ENCODE results near the gene KLHL14. TPM values are rescaled to one million over a fixed set of nuclear protein-coding genes. Genes with fewer than 3 reads are reported as not detected.
A peak's percentile ranks its signal among the peaks of the same experiment; 100 is the strongest.

Gene KLHL14
- total RNA-seq, 1 donor from 2014 or later = 0.72 TPM

- H3K4me1 ChIP-seq = no peaks in the 10 kb centered on the region
- ATAC-seq (peak; percentile 24), DNase-seq (no peak)
- H3K27ac ChIP-seq = no peak overlapping the region
- peaks cover 28% of the 10 kb centered on the region for H3K27me3 ChIP-seq
- no peaks in the 10 kb centered on the region for H3K9me3 ChIP-seq
- intact Hi-C loops (cut with DNase I) = no loop called here
- H3K36me3 ChIP-seq = no peaks in the 10 kb centered on the region
- H3K4me3 ChIP-seq = peak overlapping the region; percentile 30
- TF ChIP-seq CTCF (IDR thresholded peaks at IDR 0.05) = no peak
Measured at GRCh38 chr18:32769586-32770053, 3.2 kb downstream of the KLHL14 start.

DNA sequence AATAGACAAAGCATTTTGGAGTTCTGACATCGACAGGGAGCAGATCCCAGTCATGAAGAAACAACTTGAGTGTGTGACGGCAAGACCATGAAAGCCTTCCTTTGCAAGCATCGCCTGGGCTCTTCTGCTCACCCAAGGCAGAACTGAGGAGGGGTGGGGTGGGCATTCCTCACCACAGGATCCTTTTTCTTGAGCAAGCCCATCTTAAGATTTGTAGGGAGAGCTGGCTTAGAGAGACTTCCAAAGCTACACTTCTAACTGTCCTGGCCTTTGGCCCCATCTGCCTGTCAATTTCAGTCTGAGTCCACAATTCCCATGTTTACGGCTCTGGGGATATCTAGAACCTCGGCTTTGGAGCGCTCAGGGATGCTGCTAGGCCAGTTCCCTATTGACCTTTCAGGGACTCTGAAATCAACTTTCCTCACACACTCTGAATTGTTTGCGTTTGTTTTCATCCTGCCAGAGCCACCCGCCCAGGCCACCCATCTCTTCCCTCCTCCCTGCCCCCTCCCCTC is 3.7 kb downstream of the KLHL14 start:
- intact Hi-C loops (cut with DNase I) = no loop called here
- Histone ChIP-seq H3K4me1 (no peaks in the 10 kb centered on the region), H3K4me3 (peak overlapping the region; percentile 5), H3K36me3 (no peaks in the 10 kb centered on the region), H3K27ac (no peak overlapping the region), H3K9me3 (no peaks in the 10 kb centered on the region), H3K27me3 (peaks cover 28% of the 10 kb centered on the region)
- ATAC-seq (no peak), DNase-seq (no peak)
- TF ChIP-seq CTCF (IDR thresholded peaks at IDR 0.05) = no peak

DNA sequence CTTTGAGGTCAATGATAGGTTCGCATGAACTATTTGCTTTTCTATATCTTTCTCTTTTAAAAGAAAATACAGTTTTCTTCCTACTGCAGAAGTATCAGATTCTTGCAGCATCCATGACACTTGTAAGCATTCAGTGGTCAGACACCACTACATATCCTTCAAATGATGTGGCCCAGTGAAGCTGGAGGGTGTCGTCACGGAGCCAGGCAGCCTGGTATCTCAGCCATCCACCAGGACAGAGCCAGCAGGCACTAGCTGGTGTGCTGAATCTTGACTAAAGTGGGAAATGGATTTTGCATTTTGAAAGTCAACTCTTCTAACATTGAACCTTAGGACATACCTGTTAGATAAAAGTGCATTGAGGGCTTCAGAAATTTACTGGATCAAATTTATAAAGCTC is 5.4 kb downstream of the KLHL14 start:
- Histone ChIP-seq H3K4me1 (no peaks in the 10 kb centered on the region), H3K9me3 (no peaks in the 10 kb centered on the region), H3K27ac (no peak overlapping the region), H3K36me3 (no peaks in the 10 kb centered on the region), H3K27me3 (peaks cover 24% of the 10 kb centered on the region), H3K4me3 (no peak overlapping the region)
- intact Hi-C loops (cut with DNase I) = no loop called here
- no peak for TF ChIP-seq CTCF (IDR thresholded peaks at IDR 0.05)
- ATAC-seq (no peak), DNase-seq (no peak)

GRCh38 chr18:32764611-32765244 is 8.1 kb downstream of the KLHL14 start:
- no peaks in the 10 kb centered on the region for H3K36me3 ChIP-seq
- no peak overlapping the region for H3K4me3 ChIP-seq
- H3K27ac ChIP-seq = no peak overlapping the region
- ATAC-seq (no peak), DNase-seq (no peak)
- no peaks in the 10 kb centered on the region for H3K4me1 ChIP-seq
- H3K9me3 ChIP-seq = no peaks in the 10 kb centered on the region
- intact Hi-C loops (cut with DNase I) = no loop called here
- peaks cover under 1% of the 10 kb centered on the region for H3K27me3 ChIP-seq
- no peak for TF ChIP-seq CTCF (IDR thresholded peaks at IDR 0.05)

- H3K9me3 ChIP-seq = no peaks in the 10 kb centered on the region
- intact Hi-C loops (cut with DNase I) = no loop called here
- no peaks in the 10 kb centered on the region for H3K4me1 ChIP-seq
- TF ChIP-seq CTCF (IDR thresholded peaks at IDR 0.05) = no peak
- no peak overlapping the region for H3K4me3 ChIP-seq
- no peak for ATAC-seq
- no peaks in the 10 kb centered on the region for H3K27me3 ChIP-seq
- no peak overlapping the region for H3K27ac ChIP-seq
- no peak for DNase-seq
- H3K36me3 ChIP-seq = no peaks in the 10 kb centered on the region
Measured at GRCh38 chr18:32763293-32763692, 9.5 kb downstream of the KLHL14 start.

All from upper lobe of right lung (tissue), 1 donor.